ENCODE results near the gene PHLDB2. TPM values are rescaled to one million over a fixed set of nuclear protein-coding genes. Genes with fewer than 3 reads are reported as not detected.

Gene PHLDB2
- total RNA-seq, 1 experiment from 2014 or later, result 57.3 TPM

DNA sequence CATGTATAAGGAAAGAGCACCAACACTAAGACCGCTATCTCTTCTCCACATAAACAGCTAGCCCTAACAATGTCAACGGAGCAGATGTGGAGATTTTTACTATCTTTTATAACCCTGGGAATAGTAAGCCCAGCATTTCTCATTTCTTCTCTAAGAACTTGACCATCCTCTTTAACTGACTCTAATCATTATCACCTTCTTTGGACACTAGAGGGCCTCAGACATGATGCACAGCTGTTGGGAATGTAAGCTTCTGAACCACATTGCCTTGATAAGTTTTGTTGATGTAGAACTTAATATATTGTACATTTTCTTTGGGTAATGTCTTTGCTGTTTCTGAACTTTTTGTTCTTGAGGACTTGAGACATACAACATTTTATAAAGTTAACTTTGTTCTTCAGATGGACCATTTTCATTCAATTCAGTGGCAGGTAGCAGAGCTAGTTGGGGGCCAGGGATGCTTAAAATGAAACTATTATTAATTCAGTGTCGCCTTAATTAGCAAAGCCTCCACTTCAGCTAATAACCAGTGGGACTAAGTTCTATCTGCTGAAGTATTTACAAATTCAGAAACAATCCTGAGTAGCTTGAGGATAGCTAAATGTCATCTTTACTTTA, 130.1 kb downstream of the PHLDB2 start:
- peak; percentile 71 for DNase-seq (ENCODE audit: low read depth)

DNA sequence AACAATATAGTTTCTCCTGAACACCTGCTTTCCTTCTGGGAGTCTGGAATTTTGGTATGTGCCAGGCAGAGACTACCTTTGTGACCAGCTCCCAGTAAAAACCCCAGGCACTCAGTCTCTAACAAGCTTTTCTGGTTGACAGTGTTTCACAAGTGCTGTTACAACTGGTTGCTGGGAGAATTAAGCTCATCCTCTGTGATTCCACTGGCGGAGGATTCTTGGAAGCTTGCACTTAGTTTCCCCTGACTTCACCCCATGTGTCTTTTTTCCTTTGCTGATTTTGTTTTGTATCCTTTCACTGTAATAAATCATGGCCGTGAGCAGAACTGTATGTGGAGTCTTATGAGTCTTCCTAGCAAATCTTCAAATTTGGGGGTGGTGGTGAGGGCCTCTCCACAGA, 134.0 kb downstream of the PHLDB2 start:
- DNase-seq (ENCODE audit: low read depth), result no peak

DNA sequence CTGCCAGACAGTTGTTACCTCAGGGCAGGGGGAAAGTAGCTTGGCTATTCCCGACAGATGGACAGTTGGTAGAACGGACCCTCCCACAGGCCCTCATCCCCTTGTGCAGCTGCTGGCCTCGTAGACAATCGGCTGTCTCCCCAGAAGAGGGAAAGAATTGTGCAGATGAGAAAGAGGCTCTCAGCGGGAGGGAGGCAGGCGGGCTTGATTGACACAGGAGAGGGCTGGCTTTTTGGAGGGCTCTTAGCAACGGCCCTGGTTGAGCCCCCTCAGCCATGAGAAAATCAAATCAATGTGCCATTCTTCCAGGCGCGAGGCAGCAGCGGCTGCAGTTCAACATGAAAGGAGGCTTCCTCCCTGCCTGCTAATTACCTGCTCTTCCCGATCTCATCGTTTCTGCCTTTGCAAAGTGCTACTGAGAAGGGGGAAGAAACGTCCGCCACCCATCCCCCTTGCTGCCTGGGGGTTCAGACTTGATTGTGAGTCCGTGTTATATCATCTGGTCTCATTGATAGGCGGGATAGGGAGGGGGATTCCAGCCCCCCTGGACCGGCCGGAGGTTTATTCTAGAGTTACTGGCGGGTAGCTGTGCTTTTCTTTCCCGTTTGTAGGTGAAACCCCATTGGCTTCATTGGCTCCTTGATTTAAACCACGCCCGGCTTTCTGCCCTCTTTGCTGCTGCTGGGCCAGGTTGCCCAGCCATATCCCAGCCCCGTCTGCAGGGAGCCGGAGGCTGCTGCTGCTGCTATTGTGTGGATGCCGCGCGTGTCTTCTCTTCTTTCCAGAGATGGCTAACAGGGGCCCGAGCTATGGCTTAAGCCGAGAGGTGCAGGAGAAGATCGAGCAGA, 139.8 kb downstream of the PHLDB2 start, which contains the start of gene TAGLN3:
TSS of gene TAGLN3 (plus strand) at position 287 of the 848 bp plus-strand sequence. CDS start at position 788, 501 bp downstream.
- peak; percentile 53 for DNase-seq (ENCODE audit: low read depth)

DNA sequence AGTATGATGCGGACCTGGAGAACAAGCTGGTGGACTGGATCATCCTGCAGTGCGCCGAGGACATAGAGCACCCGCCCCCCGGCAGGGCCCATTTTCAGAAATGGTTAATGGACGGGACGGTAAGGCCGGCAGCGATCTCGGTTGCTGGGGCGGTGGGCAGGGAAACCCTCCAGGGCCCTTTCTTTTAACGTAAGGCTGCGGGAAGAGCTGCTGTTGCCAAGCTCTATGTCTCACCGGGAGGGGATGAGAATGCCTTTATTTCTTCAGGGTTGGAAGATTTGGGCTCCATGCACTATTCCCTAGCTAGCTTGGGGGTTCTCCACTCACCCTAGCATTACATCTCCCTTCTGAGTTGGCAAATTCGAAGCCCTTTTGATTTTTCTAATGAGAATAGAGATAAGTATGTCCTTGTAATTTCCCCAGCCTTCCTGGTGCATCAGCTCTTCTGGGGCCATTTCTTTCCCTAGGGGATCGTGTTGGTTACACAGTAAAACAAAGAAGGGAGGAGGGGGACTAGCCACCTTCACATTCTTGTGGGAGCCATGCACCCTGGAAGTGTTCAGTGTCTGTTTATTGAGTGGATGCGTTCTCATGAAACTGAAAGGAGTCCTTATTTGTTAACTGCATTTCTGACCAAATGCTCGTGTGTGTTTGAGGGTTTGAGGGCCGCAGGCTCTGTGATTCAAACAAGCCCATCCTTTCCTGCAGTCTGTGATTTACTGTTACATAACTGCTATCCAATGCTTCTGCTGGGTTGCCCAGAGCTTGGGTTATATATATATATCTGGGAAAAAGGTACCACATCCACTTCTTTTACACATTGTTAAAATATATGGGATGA, 140.6 kb downstream of the PHLDB2 start:
- DNase-seq (ENCODE audit: low read depth), result no peak

DNA sequence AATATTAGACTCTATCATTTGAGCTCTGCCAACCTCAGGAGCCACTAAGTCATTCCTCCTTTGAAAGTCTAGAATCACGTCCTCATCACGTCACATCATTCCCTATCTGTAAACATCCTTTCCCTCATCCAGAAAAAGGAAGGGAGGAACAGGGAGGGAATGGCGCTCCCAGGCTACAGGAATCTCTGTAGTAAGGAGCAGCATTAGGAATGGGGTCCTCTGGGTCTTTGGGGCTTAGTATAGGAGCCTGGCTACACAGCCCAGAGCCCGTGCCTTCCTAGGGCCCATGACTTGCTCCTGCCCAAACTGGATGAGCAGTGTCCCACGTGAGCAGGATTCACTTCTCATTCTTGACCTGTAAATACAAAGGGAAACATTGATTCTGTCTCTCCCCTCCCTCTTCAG, 141.3 kb downstream of the PHLDB2 start:
- no peak for DNase-seq (ENCODE audit: low read depth)

DNA sequence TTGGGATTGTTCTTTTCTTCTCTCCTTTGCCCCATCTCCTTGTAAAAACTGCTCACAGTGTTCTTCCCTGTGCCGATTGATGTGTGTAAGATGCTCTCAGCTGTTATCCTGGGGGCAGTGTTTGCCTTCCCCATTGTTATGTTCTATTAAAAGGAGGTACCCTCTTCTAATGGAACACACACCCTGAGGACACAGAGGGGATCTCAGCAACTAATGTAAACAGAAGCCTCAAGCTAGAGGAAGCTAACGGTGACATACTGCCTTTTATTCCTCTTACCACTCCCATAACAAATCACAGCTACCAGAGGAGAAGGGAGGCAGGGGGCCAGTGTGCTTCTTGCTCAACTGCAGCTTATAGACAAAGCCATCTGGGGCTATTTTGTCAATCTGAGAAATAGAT, 141.9 kb downstream of the PHLDB2 start:
- DNase-seq (ENCODE audit: low read depth), result no peak

DNA sequence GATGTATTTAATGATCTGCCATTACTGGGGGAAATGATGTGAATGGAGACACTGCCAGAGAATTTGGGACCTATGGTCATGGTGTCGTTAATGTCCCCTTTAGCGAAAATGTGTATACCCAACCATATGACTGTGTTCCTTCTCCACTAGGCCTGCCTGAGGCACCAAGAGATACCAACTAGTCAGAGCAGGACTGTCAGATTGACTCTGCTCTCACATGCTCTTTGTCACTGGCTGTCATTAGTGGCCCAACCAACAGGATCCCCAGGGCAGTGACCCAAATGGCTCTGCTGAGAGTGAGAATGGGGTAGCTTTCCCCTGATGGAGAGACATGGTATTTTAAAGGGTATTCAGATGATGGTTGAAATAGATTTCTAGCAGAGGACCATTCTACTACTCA, 142.5 kb downstream of the PHLDB2 start:
- DNase-seq (ENCODE audit: low read depth), result no peak

DNA sequence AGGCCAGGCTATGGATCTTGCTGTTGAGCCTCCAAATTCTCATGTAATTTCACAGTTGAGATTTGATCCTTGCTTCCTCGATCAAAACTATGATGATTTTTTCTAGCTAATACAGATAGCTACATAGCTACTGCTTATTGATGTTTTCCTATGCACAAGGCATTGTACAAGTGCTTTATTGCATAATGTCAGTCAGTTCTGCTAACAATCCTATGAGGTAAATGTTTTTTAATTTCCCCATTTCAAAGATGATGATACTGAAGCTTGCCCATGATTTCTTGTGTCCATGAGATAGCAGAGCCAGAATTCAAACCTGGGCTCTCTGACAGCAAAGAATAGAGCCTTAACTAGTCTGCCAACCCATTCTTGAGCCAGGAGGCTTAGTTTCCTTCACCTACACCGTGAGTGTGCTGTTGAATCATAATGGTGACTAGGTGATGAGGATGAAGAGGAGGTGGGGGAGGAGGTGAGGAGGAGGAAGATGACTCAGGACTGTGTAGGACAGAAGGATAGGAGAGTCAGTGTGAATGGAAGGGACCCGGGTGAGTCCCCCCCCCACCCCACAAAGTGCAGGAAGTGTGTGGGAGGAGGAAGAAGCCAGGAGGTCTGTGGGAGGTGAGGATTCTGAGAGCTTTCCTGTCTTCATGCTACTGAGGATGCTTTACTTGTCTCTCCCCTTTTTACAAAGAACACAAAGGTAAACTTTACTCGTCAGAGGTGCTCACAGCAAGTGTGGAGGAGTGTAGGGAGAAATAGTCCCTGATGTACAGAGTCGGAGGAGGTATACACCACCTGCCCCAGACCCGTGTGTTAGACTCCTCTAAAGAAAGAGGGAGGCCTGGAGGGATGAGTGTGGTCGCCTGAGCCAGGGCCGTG, 143.3 kb downstream of the PHLDB2 start:
- peak; percentile 99 for DNase-seq (ENCODE audit: low read depth)

DNA sequence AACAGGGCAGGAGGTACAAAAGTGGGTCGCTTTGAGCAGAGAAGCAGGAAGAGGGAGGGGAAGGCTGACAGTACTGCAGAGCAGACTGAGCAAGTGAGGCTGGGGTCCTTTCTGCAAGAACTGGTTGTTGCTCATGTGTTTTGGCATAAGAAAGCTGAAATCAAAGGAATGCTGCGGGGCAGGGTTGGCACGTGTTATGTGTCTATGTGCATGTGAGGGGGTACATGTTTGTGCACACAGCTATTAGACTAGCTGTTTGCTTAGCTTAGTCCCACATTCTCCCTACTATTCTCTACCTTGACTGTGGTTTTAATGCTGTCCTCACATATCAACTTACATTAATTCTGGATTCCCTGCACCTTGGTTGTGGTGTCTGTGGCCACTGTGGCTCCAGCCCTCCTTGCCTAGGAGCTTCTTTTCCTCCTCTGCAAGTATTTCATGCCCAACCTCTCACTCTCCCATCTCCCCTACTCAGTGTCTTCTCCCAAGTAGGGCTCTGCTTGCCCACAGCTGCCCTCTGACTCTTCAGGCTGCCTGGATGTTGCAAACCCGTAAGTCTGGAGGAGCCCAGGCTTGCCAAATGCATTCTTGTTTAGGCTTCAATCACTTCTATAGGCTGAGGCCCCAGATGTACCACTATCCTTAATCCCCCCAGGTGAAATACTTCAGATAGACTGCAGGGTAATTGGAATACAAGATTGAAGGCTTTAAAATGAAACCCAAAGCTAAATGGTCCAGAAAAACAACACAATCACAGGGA, 144.4 kb downstream of the PHLDB2 start:
- no peak for DNase-seq (ENCODE audit: low read depth)

DNA sequence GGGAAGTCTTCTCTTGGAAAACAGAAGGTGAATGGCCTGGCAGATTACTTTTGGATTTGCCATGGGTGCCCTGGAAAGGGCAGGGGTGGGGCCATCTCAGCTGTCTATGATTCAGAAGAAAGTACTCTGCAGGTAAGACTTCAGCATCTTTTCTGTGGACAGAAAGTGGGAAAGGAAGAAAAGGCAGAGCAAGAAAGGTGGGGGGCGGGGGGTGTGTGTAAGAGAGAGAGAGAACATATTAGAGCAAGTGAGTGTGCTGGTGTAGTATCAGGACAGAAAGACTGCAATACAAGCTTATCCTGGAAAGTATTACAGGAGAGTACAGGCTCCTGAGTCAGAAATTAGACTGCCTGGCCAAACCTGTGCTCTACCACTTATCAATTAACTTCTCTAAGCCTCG, 145.1 kb downstream of the PHLDB2 start:
- DNase-seq (ENCODE audit: low read depth), result no peak

DNA sequence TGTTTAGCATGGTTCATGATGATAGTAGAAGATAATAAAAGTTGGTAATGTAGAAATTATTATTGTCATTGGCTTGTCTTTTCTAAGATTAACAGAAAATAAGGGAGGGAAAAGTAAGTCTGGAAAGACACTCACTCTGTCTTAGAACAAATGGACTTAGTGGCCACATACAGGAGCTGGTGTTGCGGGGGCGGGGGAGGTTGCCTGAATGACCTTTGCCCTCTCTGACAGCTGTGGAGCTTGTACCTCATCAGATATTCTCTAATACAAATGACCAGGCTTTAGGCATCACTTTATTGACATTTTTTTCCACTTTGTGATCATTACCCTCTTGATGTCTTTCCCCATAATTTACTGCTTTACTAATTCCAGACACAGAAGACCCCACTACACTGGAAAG, 145.6 kb downstream of the PHLDB2 start:
- no peak for DNase-seq (ENCODE audit: low read depth)

DNA sequence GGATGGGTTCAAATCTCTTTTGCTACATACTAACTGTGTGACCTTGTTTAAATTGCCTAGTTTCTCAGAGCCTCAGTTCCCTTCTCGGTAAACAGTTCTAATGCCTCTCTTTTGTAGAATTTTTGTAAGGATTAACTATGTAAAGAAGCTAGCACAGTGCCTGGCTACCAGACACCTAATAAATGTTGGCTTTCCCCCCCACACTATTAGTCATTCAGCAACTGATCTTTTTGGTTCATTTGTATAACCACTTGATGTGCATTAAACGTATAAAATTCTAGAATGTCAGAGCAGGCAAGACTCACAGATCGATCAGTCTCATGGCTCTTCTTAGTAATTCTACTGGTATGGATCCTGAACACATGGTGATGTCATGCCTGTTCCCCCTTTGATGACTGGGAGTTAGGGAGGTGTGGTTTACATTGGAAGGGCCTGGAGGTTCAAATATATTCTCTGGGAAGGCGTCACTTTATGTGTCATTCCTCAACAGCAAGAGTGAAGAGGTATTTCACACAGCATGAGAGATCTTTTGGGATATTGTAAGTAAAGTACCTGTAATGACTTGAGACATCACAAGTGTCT, 146.1 kb downstream of the PHLDB2 start:
- peak; percentile 52 for DNase-seq (ENCODE audit: low read depth)

DNA sequence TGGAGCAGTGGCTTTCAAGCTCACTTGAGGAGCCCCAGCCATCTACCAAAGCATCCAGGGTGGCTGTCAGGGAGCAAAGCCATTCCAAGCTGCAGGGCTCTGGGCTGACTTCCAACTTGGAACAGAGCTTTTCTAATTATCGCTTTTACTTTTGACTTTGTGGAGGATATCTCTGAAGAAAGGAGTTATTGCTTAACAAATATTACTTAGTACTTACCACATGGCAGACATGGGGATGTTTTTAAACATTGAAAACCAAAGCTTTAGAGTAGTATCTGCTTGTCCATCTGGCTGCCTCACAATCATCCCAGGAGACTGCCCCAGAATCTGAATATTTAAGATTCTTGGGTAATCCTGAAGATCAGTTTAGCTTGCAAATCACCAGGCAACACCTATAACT, 148.6 kb downstream of the PHLDB2 start:
- no peak for DNase-seq (ENCODE audit: low read depth)

DNA sequence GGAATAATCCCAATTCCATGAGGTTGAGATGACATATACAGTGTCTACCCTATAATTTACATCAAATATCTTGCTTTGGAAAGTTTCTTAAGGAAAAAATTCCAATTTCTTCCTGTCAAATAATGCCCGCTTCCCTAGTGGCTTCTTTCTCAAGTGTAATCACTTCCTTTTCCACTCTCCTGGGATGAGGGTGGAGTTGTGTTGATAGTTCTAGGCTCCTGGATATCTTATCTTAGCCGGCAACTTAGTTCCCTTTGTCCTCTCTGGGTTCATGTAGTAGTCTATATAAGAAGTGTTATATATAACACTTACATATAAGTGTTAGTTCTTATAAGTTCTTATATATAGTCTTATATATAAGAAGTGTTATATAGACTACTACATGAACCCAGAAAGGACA, 150.6 kb downstream of the PHLDB2 start:
- DNase-seq (ENCODE audit: low read depth), result no peak

DNA sequence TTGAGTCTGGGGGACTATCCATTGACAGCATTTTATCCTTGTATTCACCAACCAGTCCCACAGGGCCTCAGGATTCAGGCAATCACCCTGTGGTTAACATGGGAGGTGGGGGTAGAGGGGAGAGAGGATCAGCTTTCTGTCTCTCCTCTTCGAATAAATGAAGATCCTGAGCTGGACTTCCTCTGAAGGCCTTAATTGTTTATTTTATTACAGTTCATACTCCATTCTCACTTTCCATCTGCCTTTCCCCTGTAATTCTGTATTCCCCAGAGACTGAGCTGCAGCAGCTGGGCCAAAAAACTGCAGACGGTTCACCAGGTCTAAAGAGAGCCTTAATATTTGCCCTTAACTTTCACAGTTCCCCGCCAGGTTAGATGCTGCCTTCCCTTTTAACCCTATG, 151.6 kb downstream of the PHLDB2 start:
- DNase-seq (ENCODE audit: low read depth), result no peak

DNA sequence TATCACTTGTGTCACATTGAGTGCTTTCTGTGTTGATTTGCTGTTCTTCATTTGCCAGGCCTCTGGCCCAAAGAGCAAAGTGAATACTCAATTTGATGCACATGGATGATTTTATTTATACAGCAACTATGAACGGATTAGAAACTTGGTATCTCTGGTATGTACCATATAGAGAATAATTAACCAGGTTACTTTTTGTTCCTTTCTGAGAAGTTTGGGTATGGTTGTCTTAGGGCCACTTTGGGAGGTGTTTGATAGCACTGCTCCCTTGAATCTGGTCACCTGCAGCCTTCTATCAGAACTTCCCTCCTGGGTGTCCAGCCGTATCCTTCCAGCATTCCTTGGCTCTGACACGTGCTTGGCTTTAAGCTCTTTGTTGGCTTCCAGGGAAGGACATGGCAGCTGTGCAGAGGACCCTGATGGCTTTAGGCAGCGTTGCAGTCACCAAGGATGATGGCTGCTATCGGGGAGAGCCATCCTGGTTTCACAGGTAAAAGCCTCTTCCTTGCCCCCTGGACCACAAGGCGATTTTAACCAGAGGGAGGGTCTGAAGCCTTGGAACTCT, 152.4 kb downstream of the PHLDB2 start:
- no peak for DNase-seq (ENCODE audit: low read depth)

DNA sequence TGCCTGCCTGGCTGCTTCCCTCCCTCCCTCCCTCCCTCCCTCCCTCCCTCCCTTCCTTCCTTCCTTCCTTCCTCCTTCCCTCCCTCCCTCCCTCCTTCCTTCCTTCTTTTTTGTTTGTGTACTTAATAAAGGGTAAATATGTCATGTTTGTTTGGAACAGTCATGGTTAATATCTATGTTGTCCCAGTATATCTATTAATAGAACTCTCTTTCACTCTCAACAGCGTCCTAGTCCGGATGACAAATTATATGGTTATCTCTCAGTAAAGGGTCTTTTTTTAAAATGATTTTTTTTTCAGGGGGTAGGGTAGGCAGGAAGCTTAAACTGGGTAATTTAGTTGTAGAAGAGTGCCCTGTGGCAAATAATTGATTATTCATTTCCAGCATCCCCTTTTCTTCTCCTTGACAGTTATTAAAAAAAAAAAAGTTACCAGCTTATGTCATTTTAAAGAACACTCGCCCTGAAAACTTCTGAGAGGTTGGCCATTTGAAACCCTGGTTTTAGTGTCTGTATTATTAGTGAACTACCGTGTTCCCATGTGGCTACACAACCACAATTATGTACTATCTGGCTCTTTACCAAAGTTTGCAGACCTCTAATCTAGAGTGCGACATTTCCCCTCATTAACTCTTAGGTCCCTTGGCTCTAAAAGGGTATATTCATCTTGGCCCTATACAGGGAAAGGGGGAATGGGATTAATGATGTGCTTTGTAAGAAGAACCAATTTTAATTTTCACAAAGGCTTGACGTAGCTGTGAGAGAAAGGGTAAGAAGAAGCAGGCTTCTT, 153.3 kb downstream of the PHLDB2 start:
- DNase-seq (ENCODE audit: low read depth), result no peak

DNA sequence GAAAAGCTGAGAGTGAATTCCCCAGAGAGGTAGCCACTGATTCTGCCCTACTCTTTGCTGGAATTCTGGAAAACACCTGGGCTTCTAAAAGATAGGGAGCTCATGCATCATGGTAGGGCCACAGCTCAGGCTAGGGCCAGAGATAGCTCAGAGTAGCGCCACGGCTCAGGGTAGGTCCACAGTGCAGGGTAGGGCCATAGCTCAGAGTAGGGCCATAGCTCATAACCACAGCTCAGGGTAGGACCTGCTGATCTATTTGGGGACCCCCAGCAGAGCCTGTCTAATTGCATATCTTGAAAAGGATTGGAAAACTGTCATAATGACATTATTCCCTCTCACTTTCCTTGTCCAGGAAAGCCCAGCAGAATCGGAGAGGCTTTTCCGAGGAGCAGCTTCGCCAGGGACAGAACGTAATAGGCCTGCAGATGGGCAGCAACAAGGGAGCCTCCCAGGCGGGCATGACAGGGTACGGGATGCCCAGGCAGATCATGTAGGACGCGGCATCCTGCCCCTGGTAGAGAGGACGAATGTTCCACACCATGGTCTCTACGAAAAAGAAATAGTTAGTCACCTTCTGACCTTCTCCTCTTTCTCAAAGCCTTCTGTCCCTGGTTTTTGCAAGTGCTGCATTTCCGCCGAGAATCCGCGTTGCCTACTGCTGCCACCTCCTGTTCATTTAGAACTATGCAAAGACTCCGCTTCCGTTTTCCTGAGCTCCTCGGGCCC, 154.2 kb downstream of the PHLDB2 start:
- peak; percentile 72 for DNase-seq (ENCODE audit: low read depth)

Measured in HT1080 (cell line).